ENCODE data around the gene TLCD1. TPM values are rescaled to one million over a fixed set of nuclear protein-coding genes. Genes with fewer than 3 reads are reported as not detected.

Gene TLCD1
- total and polyA plus RNA-seq, 10 of the 15 experiments (the other 5 are each of a cell fraction or from before 2014, with no cell fraction given), result 2.9 to 19.8 (median 7.7) TPM

- no peak for ATAC-seq
- peak overlapping the region; percentile 26; the same call in 1 of the 2 replicates for H3K4me2 ChIP-seq (ENCODE audit: control insufficient read depth, insufficient read depth)
- in situ Hi-C loops (cut with MboI) (loop anchor here (25.0 kb wide), 1 partner anchor 1287 kb away; the partner anchor contains the start of gene KSR1), intact Hi-C loops (cut with micrococcal nuclease; ENCODE audit: unreplicated experiment) (no loop called here)
- RAD21 ChIA-PET (ENCODE audit: unreplicated experiment), result interaction anchor here (1.2 to 17.4 kb wide), 6 partner anchors 10 to 102 kb away, joined by 3 to 375 read pairs (median 7); partner anchors contain the start of genes NEK8 and TLCD1
- no peak overlapping the region for H3K9ac ChIP-seq (ENCODE audit: control insufficient read depth, insufficient read depth, low read length)
- SMC1A ChIA-PET (ENCODE audit: uncharacterized antibody, unreplicated experiment), result interaction anchor here (1.8 to 17.8 kb wide), 3 partner anchors 9 to 20 kb away, joined by 6 to 326 read pairs (median 46); partner anchors contain the start of genes NEK8 and TLCD1
- BruUV-seq (replicated peaks), result no TSS peak
- no peak for DNase-seq (ENCODE audit: low read depth, low spot score)
- 85% methylated on average over 18 of the region's 18 CpGs for WGBS (ENCODE audit: insufficient coverage, insufficient replicate concordance, low lambda C conversion rate, missing lambda C conversion rate)
- TF ChIP-seq, protein P1, sequence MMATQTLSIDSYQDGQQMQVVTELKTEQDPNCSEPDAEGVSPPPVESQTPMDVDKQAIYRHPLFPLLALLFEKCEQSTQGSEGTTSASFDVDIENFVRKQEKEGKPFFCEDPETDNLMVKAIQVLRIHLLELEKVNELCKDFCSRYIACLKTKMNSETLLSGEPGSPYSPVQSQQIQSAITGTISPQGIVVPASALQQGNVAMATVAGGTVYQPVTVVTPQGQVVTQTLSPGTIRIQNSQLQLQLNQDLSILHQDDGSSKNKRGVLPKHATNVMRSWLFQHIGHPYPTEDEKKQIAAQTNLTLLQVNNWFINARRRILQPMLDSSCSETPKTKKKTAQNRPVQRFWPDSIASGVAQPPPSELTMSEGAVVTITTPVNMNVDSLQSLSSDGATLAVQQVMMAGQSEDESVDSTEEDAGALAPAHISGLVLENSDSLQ (IDR thresholded peaks at IDR 0.05), result no peak
- no peak for TF ChIP-seq RAD51 (IDR thresholded peaks at IDR 0.05)
- peak; percentile 24; the same call in 1 of the 2 replicates for TF ChIP-seq POLR2AphosphoS5 (IDR thresholded peaks at IDR 0.05; ENCODE audit: low read length)
- TF ChIP-seq SMAD5 (IDR thresholded peaks at IDR 0.05; ENCODE audit: low read depth), result 0 out of 2 replicates have a peak, but pooled peaks have one; percentile 29
- no peak for TF ChIP-seq POU2F2 (IDR thresholded peaks at IDR 0.05; ENCODE audit: borderline replicate concordance, low read depth, low read length)
- H3K4me3 ChIP-seq, result 0 out of 2 replicates have a peak overlapping the region, but pooled peaks have one; percentile 44
- POLR2A ChIA-PET, result interaction anchor here (0.6 to 15.2 kb wide), 3 partner anchors 8 to 745 kb away, joined by 5 to 485 read pairs (median 11); partner anchors contain the start of genes NEK8, RPL23A and TLCD1
- H3K27ac ChIP-seq (ENCODE audit: control insufficient read depth, insufficient read depth), result no peak overlapping the region
- H4K20me1 ChIP-seq (ENCODE audit: control insufficient read depth, insufficient read depth), result peaks cover 19% of the 10 kb centered on the region
- H3K9me3 ChIP-seq (replicated peaks; ENCODE audit: control insufficient read depth, insufficient read depth, low read length), result no peaks in the 10 kb centered on the region
- peaks cover 67% of the 10 kb centered on the region for H3K79me2 ChIP-seq (ENCODE audit: control insufficient read depth, insufficient read depth, low read length)
- no peak overlapping the region for H2AFZ ChIP-seq (ENCODE audit: control insufficient read depth, low read depth, low read length)
- peaks cover 30 to 32% of the 10 kb centered on the region in 2 experiments for H3K36me3 ChIP-seq (ENCODE audit: control insufficient read depth in 2 of 2, insufficient read depth in 2 of 2, low read length in 1 of 2)
- CTCF ChIA-PET, result interaction anchor here (0.8 to 10.0 kb wide), 16 partner anchors 14 to 217 kb away, joined by 3 to 394 read pairs (median 4); partner anchors contain the start of genes FAM222B, NEK8, PROCA1 and RPL23A
- no peak for FAIRE-seq
- peaks cover 30% of the 10 kb centered on the region for H3K4me1 ChIP-seq (ENCODE audit: control insufficient read depth, insufficient read depth, low read length)
- H3K27me3 ChIP-seq (replicated peaks in 1 of 2; ENCODE audit: control insufficient read depth in 2 of 2, insufficient read depth in 2 of 2, low read length in 1 of 2), result no peaks in the 10 kb centered on the region
Observed at GRCh38 chr17:28748852-28749515, 23.0 kb upstream of the TLCD1 start.

All from GM12878 (cell line).